GM20000 (cell line): ENCODE results near the gene MSTN.
"Not testable (repeated sequence)": the region's sequence is repeated elsewhere in the genome, so short reads cannot be mapped to it uniquely, and the experiment has no call there.

Experiments
- DNase-seq: peaks from one replicate; pipeline ENCODE4 v3.0.0; 2012; ENCODE audit warnings: low spot score
- CTCF ChIP-seq: IDR thresholded peaks from 2 replicates; pipeline ENCODE4 v1.5.1; 2012; ENCODE audit warnings: mild to moderate bottlenecking, control low read depth; ENCODE audit errors: extremely low read depth, missing control alignments

The MSTN gene

GRCh38 chr2:190023860-190024259, 38.7 kb downstream of the MSTN start:
- DNase-seq, result no peak
- no peak for TF ChIP-seq CTCF

GRCh38 chr2:190020720-190021119, 41.8 kb downstream of the MSTN start:
- no peak for DNase-seq
- no peak for TF ChIP-seq CTCF

- no peak for TF ChIP-seq CTCF
These were observed 44.7 kb downstream of the MSTN start for GRCh38 chr2:190017837-190018236.

GRCh38 chr2:190015969-190016368, 46.6 kb downstream of the MSTN start:
- DNase-seq, result not testable (repeated sequence)

More at GRCh38 chr2:190017837-190018236, 44.7 kb downstream of the MSTN start:
- DNase-seq, result no peak
